Fibroblast of skin of left quadriceps (primary cell): Measurements from ENCODE around the gene DIO2.

Experiments
- DNase-seq, 2 experiments: peaks; one replicate each; pipeline ENCODE4 v3.0.0-alpha.2; 2013; ENCODE audit warnings: low read depth in 2 of 2

The DIO2 gene

GRCh38 chr14:80211153-80212022 lies at the start of gene DIO2:
TSS of gene DIO2 (minus strand) at chr14:80211504. CDS start at chr14:80211472, 32 bp downstream.
- DNase-seq = no peak

DNA sequence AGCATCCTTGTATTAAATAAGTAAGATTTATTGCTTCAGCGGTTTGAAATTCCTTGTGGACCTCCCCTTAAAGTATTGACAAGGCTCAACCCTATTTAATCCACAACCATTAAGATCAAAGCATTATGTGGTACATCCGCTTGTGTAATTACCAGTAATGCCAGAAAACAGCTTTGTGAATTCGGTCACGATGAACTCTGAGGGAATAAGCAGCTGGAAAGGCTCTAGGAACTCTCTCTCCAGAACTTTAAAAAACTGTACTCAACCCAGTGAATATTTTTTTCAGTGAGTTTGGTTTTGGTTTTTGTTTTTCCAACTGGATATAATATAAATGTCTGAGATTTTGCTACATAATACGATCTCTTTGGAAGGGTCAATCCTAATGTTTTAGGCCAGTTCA lies 49.3 kb upstream of the DIO2 start:
- no peak for DNase-seq

DNA sequence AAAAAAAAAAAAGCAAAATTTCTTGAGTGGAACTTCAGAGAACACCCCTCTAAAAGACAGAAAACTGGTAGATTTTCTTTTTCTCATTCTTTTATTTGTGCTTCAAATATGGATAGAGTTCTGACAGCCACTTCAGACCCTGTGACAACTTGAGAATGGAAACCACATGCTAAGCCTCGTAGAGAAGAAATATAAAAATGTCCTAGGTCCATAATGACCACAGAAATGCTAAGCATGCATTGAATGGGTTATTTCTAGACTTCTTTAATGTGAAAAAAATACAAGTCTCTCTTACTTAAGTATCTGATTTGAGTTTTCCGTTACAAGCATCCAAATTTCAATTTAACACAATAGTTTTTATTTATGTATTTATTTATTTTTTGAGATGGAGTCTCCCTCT lies 28.3 kb upstream of the DIO2 start:
- no peak for DNase-seq

GRCh38 chr14:80237143-80237542 lies 25.8 kb upstream of the DIO2 start:
- DNase-seq = no peak

DNA sequence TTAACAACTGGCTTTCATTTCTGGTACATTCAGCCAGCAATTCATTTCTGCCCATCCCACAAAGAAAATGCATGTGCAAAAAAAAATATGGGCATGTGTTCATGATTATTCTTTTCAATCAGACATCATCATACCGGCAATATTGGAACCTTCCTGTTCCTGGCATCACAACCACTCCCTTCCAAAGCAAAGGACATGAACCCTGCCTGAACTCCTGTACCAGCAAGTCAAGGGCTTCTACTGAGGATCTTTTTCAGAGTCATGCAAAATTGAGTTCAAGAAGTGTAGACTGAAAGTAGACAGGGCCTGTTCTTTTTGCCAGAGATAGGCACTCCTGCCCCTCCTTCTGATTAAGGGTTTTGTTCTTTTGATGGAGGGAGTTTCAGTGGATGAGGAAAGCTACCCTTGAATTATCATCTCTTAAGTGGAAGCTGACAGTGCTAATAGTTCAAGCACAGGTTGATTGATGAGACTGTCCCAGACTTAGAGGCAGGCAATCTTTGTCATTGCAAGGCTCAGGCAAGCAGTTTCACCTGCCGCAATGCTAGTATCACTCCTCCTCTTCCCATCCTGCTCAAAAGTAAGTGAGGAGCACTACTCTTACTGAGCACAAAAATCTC lies 22.3 kb upstream of the DIO2 start:
- DNase-seq = no peak

DNA sequence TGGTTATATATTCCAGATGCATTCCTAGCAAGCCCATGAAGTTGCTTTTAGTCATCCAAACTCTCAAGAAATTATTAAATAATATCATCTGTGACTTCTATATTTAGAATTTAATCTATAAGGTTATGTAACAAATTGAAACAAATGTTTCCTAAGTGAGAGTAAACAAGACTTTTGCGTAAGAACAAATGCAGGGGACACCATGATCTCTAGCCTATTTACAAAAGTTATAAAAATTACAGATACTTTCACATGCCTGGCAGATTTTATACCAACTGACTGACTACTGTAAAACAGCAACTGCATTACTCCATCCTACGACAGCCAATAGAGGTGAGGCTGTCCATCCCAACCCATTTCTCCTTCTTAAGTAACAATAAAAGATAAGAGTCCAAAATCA lies 20.4 kb upstream of the DIO2 start:
- no peak for DNase-seq

GRCh38 chr14:80223696-80224465 lies 12.6 kb upstream of the DIO2 start:
- DNase-seq = no peak

- no peak for DNase-seq
Measured at GRCh38 chr14:80216818-80217217, 5.5 kb upstream of the DIO2 start.

DNA sequence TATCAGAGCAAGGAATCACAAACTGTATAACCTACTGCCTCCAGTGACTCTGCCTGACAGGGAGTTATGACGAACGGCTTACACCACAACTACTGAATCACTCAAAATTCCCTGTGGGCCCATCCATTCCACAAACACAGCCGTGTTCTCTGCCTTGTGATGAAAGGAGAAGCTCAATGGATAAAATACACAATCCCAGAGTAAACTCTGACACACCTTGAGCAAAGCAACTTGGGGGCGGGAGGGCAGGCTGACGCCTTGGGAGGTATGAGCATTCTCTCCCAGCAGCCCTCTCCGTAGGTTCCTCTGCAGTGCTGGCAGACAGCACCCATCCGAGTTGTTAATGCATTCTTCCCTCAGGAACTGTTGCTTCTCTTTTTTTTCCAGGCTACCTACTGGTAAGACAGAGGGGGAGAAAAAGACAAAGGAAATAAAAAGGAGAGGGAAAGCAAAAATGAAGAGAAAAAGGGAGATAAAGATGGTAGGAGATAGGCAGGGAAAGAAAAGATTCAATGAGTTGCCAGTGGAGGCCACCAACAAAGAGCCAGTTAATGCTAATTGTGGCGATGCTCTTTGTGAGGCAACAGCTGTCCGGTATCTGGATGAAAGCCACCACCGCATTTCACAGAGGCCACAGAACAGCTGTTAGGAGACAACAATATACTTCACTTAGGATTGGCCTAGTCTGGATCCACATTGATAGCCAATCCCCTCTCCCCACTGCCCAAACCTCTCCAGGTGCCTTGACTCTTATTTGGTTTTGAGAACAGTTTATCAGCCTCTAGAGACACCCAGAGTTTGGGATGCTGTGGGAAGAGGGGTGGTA lies 4.7 kb upstream of the DIO2 start:
- peak; percentile 22 to 24 for DNase-seq

DNA sequence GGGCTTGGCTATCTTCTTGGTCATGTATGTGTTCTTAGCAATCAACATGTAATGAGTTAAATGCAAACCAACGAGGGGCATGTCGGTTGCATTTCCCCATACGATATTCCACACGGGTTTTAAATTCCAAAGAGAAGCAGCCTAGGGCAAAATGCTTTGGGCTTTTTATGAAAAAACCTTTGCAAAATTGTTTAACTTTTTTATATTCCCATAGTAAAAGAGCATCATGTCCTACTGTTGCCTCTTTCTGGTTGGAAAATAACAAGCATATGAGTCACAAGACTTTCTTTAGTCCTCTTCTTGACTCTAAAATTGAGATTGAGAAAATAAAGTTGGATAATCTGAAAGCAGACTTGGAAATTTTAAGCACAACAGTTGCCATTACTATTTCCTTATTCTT lies 3.8 kb upstream of the DIO2 start:
- no peak for DNase-seq

DNA sequence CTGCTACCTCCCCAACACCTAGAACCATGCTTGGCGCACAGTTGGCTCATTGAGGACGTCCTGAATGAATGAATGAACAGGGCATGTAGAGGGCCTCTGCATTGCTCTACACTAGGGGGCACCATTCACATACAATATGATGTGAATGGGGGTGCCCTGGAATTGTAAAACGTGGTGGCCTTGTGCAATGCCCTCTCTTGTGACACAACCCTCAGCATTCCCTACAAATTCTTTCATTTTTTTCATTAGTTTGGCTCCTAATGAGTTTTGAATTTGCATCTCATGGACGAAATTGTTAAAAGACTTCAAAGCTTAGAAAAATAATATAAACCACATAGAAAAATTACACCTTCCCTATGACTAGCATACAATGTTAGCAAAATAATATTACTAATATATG lies 2.3 kb upstream of the DIO2 start:
- DNase-seq = peak; percentile 20 to 31

GRCh38 chr14:80212023-80212397 lies 706 bp upstream of the DIO2 start:
- peak; percentile 13 to 20 for DNase-seq

- DNase-seq = no peak
Measured at GRCh38 chr14:80208461-80208860, 2.8 kb downstream of the DIO2 start.

- no peak for DNase-seq
Measured at GRCh38 chr14:80206351-80207080, 4.8 kb downstream of the DIO2 start.

DNA sequence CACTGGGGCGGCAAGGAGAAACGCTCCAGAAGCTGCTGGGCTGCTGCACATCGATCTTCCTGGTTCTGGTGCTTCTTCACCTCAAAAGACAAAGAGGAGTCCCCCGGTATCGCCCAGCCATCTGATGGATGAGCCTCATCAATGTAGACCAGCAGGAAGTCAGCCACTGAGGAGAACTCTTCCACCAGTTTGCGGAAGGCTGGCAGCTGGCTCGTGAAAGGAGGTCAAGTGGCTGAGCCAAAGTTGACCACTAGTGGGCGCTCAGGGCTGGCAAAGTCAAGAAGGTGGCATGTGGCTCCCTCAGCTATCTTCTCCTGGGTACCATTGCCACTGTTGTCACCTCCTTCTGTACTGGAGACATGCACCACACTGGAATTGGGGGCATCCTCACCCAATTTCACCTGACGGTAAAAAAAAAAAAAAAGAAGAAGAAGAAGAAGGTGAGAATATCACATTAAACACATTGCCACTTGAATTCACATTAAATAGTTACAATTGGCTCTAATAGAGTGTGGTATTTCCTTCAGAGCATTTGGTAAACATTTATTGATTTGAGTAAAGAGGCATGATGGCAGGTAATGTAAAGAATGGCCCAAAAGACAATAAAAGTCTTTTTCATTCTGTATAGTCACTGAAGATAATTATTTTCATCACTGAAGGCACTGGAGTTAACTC lies 8.3 kb downstream of the DIO2 start:
- DNase-seq = no peak

- DNase-seq = no peak
Measured at GRCh38 chr14:80200093-80200492, 11.2 kb downstream of the DIO2 start.

GRCh38 chr14:80188571-80188970 lies 22.7 kb downstream of the DIO2 start:
- no peak for DNase-seq

- no peak for DNase-seq
Measured at GRCh38 chr14:80186301-80186800, 25.0 kb downstream of the DIO2 start.

DNA sequence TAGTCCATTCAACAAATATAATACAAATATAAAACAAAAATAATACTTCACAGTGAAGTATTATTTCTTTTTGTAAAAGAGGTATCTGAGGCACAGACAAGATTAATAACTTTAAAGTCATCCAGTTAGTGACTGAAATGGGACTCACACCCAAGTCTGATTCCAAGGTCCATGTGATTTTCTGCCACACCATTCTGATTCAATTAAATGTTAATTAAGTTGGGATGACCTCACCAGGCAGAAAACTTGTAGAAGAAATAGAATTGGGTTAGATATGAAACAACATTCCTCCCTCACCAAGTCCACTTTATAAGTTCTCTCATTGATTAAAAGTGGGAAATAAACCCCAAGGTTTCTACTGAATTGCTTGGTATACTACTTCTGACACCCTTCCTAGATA lies 34.4 kb downstream of the DIO2 start:
- no peak for DNase-seq

DNA sequence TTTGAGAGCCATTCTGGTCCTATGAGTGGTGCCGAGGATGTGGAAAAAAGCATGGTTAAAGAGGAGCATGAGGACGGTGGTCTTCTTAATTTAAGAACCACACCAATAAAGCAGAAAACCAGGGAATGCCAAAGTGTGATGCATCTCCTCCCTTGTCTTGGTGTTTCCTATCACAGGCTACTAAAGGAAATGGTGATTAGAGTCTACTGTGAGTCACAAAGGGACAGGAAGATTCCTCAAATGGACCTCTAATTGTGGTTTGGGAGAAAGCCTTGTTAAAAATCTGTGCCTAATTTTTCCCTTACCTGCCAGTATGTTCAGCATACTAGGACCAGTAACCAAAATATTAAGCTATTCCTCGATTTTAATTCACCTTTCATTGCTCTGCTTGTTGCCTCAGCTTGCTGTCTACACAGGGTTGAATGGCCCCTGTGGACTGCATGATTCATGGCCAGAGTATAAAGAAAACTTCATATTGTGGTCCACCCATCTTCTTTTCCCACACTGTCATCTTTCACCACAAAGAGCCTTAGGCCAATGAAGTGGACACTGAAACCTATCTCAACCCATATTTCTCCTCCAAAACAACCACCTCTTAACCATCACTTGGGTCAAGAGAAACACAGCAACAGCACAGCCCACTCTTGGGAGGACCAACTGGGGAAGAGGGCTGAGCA lies 38.8 kb downstream of the DIO2 start:
- DNase-seq = no peak
